Endometrial microvascular endothelial cells (primary cell): Measurements from ENCODE around the gene MPC1. TPM values are rescaled to one million over a fixed set of nuclear protein-coding genes. Genes with fewer than 3 reads are reported as not detected.
"Not testable (repeated sequence)": the region's sequence is repeated elsewhere in the genome, so short reads cannot be mapped to it uniquely, and the experiment has no call there.

Experiments used
- in situ Hi-C: cut with HindIII; loops from 2 replicates; pipeline ENCODE4 v1.10.0; 2017; ENCODE audit warnings: low sequenced_read_pairs, low pct_unique_long_range_greater_than_20kb; ENCODE audit errors: inconsistent ontology term
- total RNA-seq: library from RNA; depleted of rRNA; stranded (reverse); fragments of >200 nt; gene quantifications from one replicate; pipeline ENCODE4 v1.2.3, GENCODE V29; 2015; ENCODE audit errors: inconsistent ontology term

MPC1 gene
- total RNA-seq, 1 donor from 2014 or later = 41.4 TPM

GRCh38 chr6:166355552-166355951 is 27.2 kb downstream of the MPC1 start:
- in situ Hi-C loops = no loop called here

- in situ Hi-C loops = no loop called here
Observed at GRCh38 chr6:166354965-166355364, 27.8 kb downstream of the MPC1 start.

- in situ Hi-C loops = no loop called here
Observed at GRCh38 chr6:166354143-166354542, 28.6 kb downstream of the MPC1 start.

- in situ Hi-C loops = no loop called here
Observed at GRCh38 chr6:166353507-166353906, 29.2 kb downstream of the MPC1 start.

- in situ Hi-C loops = no loop called here
Observed at GRCh38 chr6:166352923-166353322, 29.8 kb downstream of the MPC1 start.

- in situ Hi-C loops = no loop called here
Observed at GRCh38 chr6:166351715-166352285, 30.9 kb downstream of the MPC1 start.

- in situ Hi-C loops = no loop called here
Observed at GRCh38 chr6:166348305-166348949, 34.3 kb downstream of the MPC1 start.

- in situ Hi-C loops = no loop called here
Observed at GRCh38 chr6:166346965-166347364, 35.8 kb downstream of the MPC1 start.

- in situ Hi-C loops = no loop called here
Observed at GRCh38 chr6:166346449-166346848, 36.3 kb downstream of the MPC1 start.

- in situ Hi-C loops = not testable (repeated sequence)
Observed at GRCh38 chr6:166345672-166346071, 37.1 kb downstream of the MPC1 start.

GRCh38 chr6:166344921-166345320 is 37.8 kb downstream of the MPC1 start:
- in situ Hi-C loops = not testable (repeated sequence)

GRCh38 chr6:166344240-166344639 is 38.5 kb downstream of the MPC1 start:
- in situ Hi-C loops = no loop called here

- in situ Hi-C loops = no loop called here
Observed at GRCh38 chr6:166343150-166343487, 39.6 kb downstream of the MPC1 start.

GRCh38 chr6:166342349-166343149 is 40.2 kb downstream of the MPC1 start, which contains the start of gene SFT2D1:
Gene SFT2D1, minus strand, starts transcription at chr6:166342545. Its CDS starts 64 bp downstream, at chr6:166342481.
- in situ Hi-C loops = no loop called here

GRCh38 chr6:166341977-166342348 is 40.8 kb downstream of the MPC1 start:
- in situ Hi-C loops = no loop called here

GRCh38 chr6:166341464-166341863 is 41.3 kb downstream of the MPC1 start:
- in situ Hi-C loops = no loop called here

- in situ Hi-C loops = no loop called here
Observed at GRCh38 chr6:166338854-166339253, 43.9 kb downstream of the MPC1 start.

- in situ Hi-C loops = no loop called here
Observed at GRCh38 chr6:166336847-166337246, 45.9 kb downstream of the MPC1 start.

GRCh38 chr6:166335378-166336302 is 47.1 kb downstream of the MPC1 start:
- in situ Hi-C loops = no loop called here
